Natural killer cell (primary cell): Measurements from ENCODE around the gene ADGRG6. TPM values are rescaled to one million over a fixed set of nuclear protein-coding genes. Genes with fewer than 3 reads are reported as not detected.

Experiments used
- ATAC-seq, 3 donors: fragments of 150-1000 bp in 2 of 3; fragments of 200-7000 bp in 1 of 3; cut with Tn5 transposase; 1 replicate in 1 of 3; 2 replicates in 2 of 3; pipeline ENCODE4 v1.10.0; 2021; ENCODE audit warnings: mild to moderate bottlenecking in 2 of 3, moderate library complexity in 2 of 3
- DNase-seq, 2 donors: peaks; one replicate each; pipeline versions ENCODE4 v3.0.0 to v3.0.0-alpha.2; 2013 to 2021; ENCODE audit warnings: mixed read lengths in 1 of 2
- H3K27ac ChIP-seq: one replicate; pipeline ENCODE4 v1.5.1; 2013; ENCODE audit warnings: mild to moderate bottlenecking, low read length
- H3K27me3 ChIP-seq: one replicate; pipeline ENCODE4 v1.6.1; 2013; ENCODE audit warnings: low read length; ENCODE audit not compliant: control insufficient read depth, insufficient read depth
- H3K36me3 ChIP-seq: one replicate; pipeline ENCODE4 v1.6.1; 2013; ENCODE audit warnings: low read length; ENCODE audit not compliant: control insufficient read depth, insufficient read depth
- H3K4me1 ChIP-seq: one replicate; pipeline ENCODE4 v1.6.1; 2013; ENCODE audit warnings: low read length; ENCODE audit not compliant: control insufficient read depth, insufficient read depth
- H3K4me3 ChIP-seq: one replicate; pipeline ENCODE4 v1.5.1; 2013; ENCODE audit warnings: low read length
- H3K9me3 ChIP-seq: one replicate; pipeline ENCODE4 v1.6.1; 2013; ENCODE audit warnings: low read length; ENCODE audit not compliant: control insufficient read depth, insufficient read depth
- H3K27ac Mint-ChIP-seq, 2 donors: one replicate each; pipeline ENCODE4 v1.8.0; 2022; ENCODE audit warnings: mild to moderate bottlenecking in 2 of 2, mixed read lengths in 2 of 2, moderate library complexity in 1 of 2
- H3K27me3 Mint-ChIP-seq, 2 donors: one replicate each; pipeline ENCODE4 v1.8.0; 2022; ENCODE audit warnings: low read depth in 2 of 2, mixed read lengths in 2 of 2
- H3K36me3 Mint-ChIP-seq: one replicate; pipeline ENCODE4 v1.8.0; 2022; ENCODE audit warnings: mixed read lengths
- H3K4me1 Mint-ChIP-seq, 2 donors: one replicate each; pipeline ENCODE4 v1.8.0; 2022; ENCODE audit warnings: mixed read lengths in 2 of 2
- H3K4me3 Mint-ChIP-seq: one replicate; pipeline ENCODE4 v1.8.0; 2022; ENCODE audit warnings: mild to moderate bottlenecking, moderate library complexity, mixed read lengths
- H3K9me3 Mint-ChIP-seq, 2 donors: one replicate each; pipeline ENCODE4 v1.8.0; 2022; ENCODE audit warnings: mixed read lengths in 2 of 2
- WGBS: methylation state at CpG from one replicate; pipeline ENCODE4 v1.1.7; 2013; ENCODE audit warnings: missing lambda C conversion rate; ENCODE audit not compliant: insufficient coverage; 5-methylcytosine and 5-hydroxymethylcytosine counted together
- intact Hi-C: fragments of 100-400 bp; cut with micrococcal nuclease; formaldehyde crosslinking; loops from one replicate; pipeline ENCODE4 v1.14.2; 2022
- total RNA-seq, 4 donors: library from RNA; stranded (reverse); fragments of 120-200 nt in 1 of 4; gene quantifications; one replicate each; pipeline versions ENCODE4 v1.2.3 to v1.2.4, GENCODE V29; 2013 to 2022
- TF ChIP-seq, protein P1 (sequence below): fragments of 200-600 bp; IDR thresholded peaks from one replicate; pipeline ENCODE4 v1.8.0; 2022; ENCODE audit warnings: antibody characterized with exemption

ADGRG6 gene
- total RNA-seq, 3 donors from 2014 or later (not counting 1 experiment from before 2014, with no cell fraction given), result 0.05 to 0.24 TPM; not detected in 1

DNA sequence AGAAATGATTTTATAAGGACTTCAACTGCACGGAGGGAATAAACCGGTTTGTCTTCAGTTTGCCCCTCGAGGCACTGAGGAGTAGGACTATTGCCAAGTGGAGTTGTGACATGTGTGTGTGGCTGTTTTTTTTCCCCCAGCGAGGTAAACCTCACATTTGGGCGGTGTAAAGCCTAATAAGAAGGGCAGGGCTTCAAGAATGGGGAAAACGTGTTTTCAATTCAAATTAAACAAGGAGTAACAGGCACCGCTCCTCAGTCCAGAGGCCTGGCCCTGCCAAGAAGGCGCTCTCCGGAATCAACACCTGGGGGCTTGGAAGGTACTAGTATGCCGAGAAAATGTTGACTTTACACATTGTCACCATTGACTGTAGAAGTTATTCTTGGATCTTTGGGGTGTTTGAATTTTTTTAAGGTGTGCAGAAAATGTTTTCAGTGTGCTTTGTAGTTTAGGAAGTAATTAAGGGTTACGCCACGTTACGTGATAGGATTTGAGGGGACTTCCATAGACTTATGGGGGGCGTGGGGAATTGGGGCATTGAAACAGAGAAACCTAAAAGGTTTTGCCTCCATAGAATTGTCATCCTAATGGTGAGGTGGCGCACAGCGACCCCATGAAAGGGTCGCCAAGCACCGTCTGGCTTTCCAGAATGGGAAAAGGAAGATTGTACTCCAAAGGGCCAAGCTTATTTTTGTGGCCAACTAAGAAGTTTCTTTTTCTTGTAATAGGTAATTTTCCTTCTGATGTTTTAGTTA lies 791 bp downstream of the ADGRG6 start:
- Histone ChIP-seq H3K9me3 (no peaks in the 10 kb centered on the region), H3K27ac (no peak overlapping the region), H3K4me3 (no peak overlapping the region), H3K4me1 (peaks cover 9% of the 10 kb centered on the region), H3K27me3 (peaks cover 12% of the 10 kb centered on the region), H3K36me3 (no peaks in the 10 kb centered on the region)
- H3K27me3 Mint-ChIP-seq, result peaks cover 7 to 18% of the 10 kb centered on the region in 2 donors
- 65% methylated on average over 18 of the region's 18 CpGs for WGBS
- ATAC-seq (no peak), DNase-seq (no peak)
- intact Hi-C loops, result no loop called here
- no peak overlapping the region for H3K27ac Mint-ChIP-seq
- H3K4me1 Mint-ChIP-seq, result no peaks in the 10 kb centered on the region
- H3K4me3 Mint-ChIP-seq, result no peak overlapping the region
- H3K36me3 Mint-ChIP-seq, result no peaks in the 10 kb centered on the region
- TF ChIP-seq, protein P1, sequence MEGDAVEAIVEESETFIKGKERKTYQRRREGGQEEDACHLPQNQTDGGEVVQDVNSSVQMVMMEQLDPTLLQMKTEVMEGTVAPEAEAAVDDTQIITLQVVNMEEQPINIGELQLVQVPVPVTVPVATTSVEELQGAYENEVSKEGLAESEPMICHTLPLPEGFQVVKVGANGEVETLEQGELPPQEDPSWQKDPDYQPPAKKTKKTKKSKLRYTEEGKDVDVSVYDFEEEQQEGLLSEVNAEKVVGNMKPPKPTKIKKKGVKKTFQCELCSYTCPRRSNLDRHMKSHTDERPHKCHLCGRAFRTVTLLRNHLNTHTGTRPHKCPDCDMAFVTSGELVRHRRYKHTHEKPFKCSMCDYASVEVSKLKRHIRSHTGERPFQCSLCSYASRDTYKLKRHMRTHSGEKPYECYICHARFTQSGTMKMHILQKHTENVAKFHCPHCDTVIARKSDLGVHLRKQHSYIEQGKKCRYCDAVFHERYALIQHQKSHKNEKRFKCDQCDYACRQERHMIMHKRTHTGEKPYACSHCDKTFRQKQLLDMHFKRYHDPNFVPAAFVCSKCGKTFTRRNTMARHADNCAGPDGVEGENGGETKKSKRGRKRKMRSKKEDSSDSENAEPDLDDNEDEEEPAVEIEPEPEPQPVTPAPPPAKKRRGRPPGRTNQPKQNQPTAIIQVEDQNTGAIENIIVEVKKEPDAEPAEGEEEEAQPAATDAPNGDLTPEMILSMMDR, result no peak
- no peaks in the 10 kb centered on the region for H3K9me3 Mint-ChIP-seq

DNA sequence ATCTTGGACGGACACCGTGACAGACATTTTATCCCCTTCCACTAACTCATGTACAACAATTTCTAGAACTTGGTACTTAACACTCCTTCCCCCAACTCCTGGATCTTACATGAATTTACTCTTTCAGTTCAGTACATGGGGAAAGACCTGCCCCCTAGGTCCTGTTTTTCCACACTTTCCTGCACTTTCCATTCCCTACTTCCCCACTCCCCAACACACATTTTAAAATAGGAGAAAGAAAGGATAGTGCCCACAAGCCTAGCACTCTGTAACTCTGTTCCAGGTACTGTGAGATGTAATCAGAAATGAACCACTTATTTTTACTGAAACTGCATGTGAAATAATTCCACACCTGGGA lies 1.3 kb downstream of the ADGRG6 start:
- Histone ChIP-seq H3K36me3 (no peaks in the 10 kb centered on the region), H3K4me3 (no peak overlapping the region), H3K9me3 (no peaks in the 10 kb centered on the region), H3K27me3 (peaks cover 12% of the 10 kb centered on the region), H3K27ac (no peak overlapping the region), H3K4me1 (peaks cover 9% of the 10 kb centered on the region)
- intact Hi-C loops, result no loop called here
- peaks cover 7 to 18% of the 10 kb centered on the region in 2 donors for H3K27me3 Mint-ChIP-seq
- WGBS, result 95% methylated on average over 2 of the region's 2 CpGs
- no peaks in the 10 kb centered on the region for H3K4me1 Mint-ChIP-seq
- TF ChIP-seq, protein P1, result no peak
- no peaks in the 10 kb centered on the region for H3K9me3 Mint-ChIP-seq
- H3K27ac Mint-ChIP-seq, result no peak overlapping the region
- no peak overlapping the region for H3K4me3 Mint-ChIP-seq
- no peak for ATAC-seq
- H3K36me3 Mint-ChIP-seq, result no peaks in the 10 kb centered on the region
- DNase-seq, result no peak

DNA sequence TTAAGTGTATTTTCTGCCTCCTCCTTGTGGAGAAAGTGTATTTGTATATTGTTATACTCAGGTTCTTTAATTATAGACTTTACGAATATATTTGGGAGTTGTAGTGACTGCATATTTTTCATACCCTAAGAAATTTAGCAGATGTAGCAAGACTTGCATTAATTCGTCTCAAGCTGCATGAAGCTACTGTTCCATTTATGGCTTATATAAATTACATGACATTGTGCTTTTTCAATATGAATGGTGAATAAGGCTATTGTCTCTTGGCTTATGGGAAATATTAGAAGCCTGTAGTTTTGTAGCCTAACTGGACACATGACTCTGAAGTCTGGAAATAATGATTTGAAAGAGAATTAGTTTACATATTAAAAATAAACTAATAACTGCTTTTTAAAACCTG lies 2.4 kb downstream of the ADGRG6 start:
- H3K27me3 Mint-ChIP-seq, result peaks cover 7 to 18% of the 10 kb centered on the region in 2 donors
- H3K9me3 Mint-ChIP-seq, result no peaks in the 10 kb centered on the region
- DNase-seq, result no peak
- H3K36me3 Mint-ChIP-seq, result no peaks in the 10 kb centered on the region
- peaks cover 12% of the 10 kb centered on the region for H3K27me3 ChIP-seq
- H3K27ac ChIP-seq, result no peak overlapping the region
- no peaks in the 10 kb centered on the region for H3K4me1 Mint-ChIP-seq
- TF ChIP-seq, protein P1, result no peak
- no peaks in the 10 kb centered on the region for H3K9me3 ChIP-seq
- no peaks in the 10 kb centered on the region for H3K36me3 ChIP-seq
- H3K4me3 Mint-ChIP-seq, result no peak overlapping the region
- no CpG with 5 or more reads among the region's 2 CpGs for WGBS
- no peak overlapping the region for H3K4me3 ChIP-seq
- intact Hi-C loops, result no loop called here
- H3K27ac Mint-ChIP-seq, result no peak overlapping the region
- peaks cover 9% of the 10 kb centered on the region for H3K4me1 ChIP-seq
- no peak for ATAC-seq

DNA sequence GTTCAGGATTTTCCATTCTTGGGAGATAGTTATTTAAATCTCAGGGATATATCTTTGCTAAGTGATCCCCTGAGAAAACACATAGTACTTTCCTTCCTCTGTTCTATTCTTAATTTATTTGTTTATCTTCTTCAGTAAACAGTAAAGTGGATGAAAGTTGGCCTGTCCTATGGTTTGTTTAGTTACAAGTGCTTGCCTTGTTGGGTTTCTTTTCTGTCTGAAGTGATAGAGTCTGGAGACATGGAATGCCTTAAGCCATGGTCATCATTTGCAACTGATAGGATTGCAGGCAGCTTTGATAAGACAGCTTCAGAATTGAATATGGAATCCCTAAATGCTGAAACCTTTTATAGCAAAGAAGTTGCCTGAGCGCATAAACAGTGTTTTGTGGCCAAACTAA lies 4.9 kb downstream of the ADGRG6 start:
- Histone ChIP-seq H3K9me3 (no peaks in the 10 kb centered on the region), H3K36me3 (no peaks in the 10 kb centered on the region), H3K4me3 (no peak overlapping the region), H3K27ac (no peak overlapping the region), H3K27me3 (peaks cover 6% of the 10 kb centered on the region), H3K4me1 (peaks cover 5% of the 10 kb centered on the region)
- ATAC-seq, result no peak
- no peaks in the 10 kb centered on the region for H3K9me3 Mint-ChIP-seq
- peaks cover 7 to 18% of the 10 kb centered on the region in 2 donors for H3K27me3 Mint-ChIP-seq
- H3K27ac Mint-ChIP-seq, result no peak overlapping the region
- no peaks in the 10 kb centered on the region for H3K36me3 Mint-ChIP-seq
- DNase-seq, result no peak
- 95% methylated on average over 1 of the region's 1 CpG for WGBS
- H3K4me3 Mint-ChIP-seq, result no peak overlapping the region
- no peaks in the 10 kb centered on the region for H3K4me1 Mint-ChIP-seq
- intact Hi-C loops, result no loop called here
- TF ChIP-seq, protein P1, result no peak
